Left renal cortex interstitium (tissue), 4 donors: ENCODE data around the gene NPIPA7. TPM values are rescaled to one million over a fixed set of nuclear protein-coding genes. Genes with fewer than 3 reads are reported as not detected.
"Not testable (repeated sequence)": the region's sequence is repeated elsewhere in the genome, so short reads cannot be mapped to it uniquely, and the experiment has no call there.

Experiments
- DNase-seq, 4 donors: peaks; one replicate each; pipeline ENCODE4 v3.0.0-alpha.2; 2013; ENCODE audit warnings: low read depth in 4 of 4, low spot score in 2 of 4, missing footprints in 1 of 4
- polyA plus RNA-seq, 4 donors: library from polyadenylated mRNA; unstranded; fragments of 120-200 nt; gene quantifications; one replicate each; pipeline ENCODE4 v1.2.1, GENCODE V29; 2013; ENCODE audit not compliant: insufficient read length in 4 of 4

Gene NPIPA7
- polyA plus RNA-seq, result 10 to 100 TPM in 3 of 4 donors, 1 to 10 TPM in 1; 2.9 to 28.9 (median 12.0) TPM

DNA sequence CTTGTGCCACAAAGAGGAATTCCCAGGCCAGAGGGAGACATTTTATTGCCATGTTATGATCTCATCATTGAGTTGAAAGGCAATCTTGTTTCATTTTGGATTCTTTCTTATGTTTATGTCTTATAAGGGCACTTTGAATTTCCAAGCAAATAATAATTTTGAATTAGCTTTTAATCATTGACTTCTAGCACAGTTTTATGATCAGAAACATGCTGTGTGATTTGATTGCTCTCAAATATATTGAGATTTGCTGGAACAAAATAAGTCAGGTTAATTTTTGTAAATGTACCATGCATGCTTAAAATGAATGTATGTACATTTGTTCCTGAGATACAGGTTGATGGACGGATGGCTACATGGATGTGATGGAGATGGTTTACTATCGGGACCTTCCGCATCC, at the start of gene NPIPA7:
Gene NPIPA7 (plus strand): TSS at position 301 of the 400 bp plus-strand sequence. CDS start 105 bp downstream, outside the sequence.
- not testable (repeated sequence) for DNase-seq

- not testable (repeated sequence) for DNase-seq
These were observed 47.5 kb upstream of the NPIPA7 start for GRCh38 chr16:16331466-16331865.

GRCh38 chr16:16357556-16357955, 21.4 kb upstream of the NPIPA7 start:
- not testable (repeated sequence) for DNase-seq

GRCh38 chr16:16358539-16359240, 20.2 kb upstream of the NPIPA7 start:
- not testable (repeated sequence) for DNase-seq

DNA sequence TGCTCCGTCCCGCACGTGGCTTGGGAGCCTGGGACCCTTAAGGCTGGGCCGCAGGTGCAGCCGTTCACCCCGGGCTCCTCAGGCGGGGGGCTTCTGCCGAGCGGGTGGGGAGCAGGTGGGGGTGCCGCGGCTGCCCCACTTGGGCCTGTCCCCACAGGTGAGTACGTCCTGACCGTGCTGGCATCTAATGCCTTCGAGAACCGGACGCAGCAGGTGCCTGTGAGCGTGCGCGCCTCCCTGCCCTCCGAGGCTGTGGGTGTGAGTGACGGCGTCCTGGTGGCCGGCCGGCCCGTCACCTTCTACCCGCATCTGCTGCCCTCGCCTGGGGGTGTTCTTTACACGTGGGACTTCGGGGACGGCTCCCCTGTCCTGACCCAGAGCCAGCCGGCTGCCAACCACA, 15.3 kb upstream of the NPIPA7 start:
- not testable (repeated sequence) for DNase-seq

DNA sequence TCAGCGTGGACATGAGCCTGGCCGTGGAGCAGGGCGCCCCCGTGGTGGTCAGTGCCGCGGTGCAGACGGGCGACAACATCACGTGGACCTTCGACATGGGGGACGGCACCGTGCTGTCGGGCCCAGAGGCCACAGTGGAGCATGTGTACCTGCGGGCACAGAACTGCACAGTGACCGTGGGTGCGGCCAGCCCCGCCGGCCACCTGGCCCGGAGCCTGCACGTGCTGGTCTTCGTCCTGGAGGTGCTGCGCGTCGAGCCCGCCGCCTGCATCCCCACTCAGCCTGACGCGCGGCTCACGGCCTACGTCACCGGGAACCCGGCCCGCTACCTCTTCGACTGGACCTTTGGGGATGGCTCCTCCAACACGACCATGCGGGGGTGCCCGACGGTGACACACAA, 14.8 kb upstream of the NPIPA7 start:
- not testable (repeated sequence) for DNase-seq

- DNase-seq, result not testable (repeated sequence)
These were observed 14.2 kb upstream of the NPIPA7 start for GRCh38 chr16:16364701-16365100.

- not testable (repeated sequence) for DNase-seq
These were observed 13.6 kb upstream of the NPIPA7 start for GRCh38 chr16:16365319-16365718.

GRCh38 chr16:16365851-16366250, 13.1 kb upstream of the NPIPA7 start:
- DNase-seq, result not testable (repeated sequence)

GRCh38 chr16:16366552-16367284, 12.2 kb upstream of the NPIPA7 start:
- DNase-seq, result not testable (repeated sequence)

DNA sequence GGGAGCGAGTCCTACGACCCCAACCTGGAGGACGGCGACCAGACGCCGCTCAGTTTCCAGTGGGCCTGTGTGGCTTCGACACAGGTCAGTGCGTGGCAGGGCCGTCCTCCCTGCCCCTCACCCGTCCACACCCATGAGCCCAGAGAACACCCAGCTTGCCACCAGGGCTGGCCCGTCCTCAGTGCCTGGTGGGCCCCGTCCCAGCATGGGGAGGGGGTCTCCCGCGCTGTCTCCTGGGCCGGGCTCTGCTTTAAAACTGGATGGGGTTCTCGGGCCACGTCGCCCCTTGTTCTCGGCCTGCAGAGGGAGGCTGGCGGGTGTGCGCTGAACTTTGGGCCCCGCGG, 11.7 kb upstream of the NPIPA7 start:
- DNase-seq, result not testable (repeated sequence)

DNA sequence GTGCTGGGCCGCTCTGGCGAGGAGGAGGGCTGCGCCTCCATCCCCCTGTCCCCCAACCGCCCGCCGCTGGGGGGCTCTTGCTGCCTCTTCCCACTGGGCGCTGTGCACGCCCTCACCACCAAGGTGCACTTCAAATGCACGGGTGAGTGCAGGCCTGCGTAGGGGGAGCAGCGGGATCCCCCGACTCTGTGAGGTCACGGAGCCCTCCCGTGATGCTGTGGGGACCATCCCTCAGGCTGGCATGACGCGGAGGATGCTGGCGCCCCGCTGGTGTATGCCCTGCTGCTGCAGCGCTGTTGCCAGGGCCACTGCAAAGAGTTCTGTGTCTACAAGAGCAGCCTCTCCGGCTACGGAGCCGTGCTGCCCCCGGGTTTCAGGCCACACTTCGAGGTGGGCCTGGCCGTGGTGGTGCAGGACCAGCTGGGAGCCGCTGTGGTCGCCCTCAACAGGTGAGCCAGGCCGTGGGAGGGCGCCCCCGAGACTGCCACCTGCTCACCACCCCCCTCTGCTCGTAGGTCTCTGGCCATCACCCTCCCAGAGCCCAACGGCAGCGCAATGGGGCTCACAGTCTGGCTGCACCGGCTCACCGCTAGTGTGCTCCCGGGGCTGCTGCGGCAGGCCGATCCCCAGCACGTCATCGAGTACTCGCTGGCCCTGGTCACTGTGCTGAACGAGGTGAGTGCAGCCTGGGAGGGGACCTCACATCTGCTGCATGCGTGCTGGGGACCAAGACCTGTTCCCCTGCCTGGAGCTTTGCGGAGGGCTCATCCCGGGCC, 9.7 kb upstream of the NPIPA7 start:
- DNase-seq, result not testable (repeated sequence)

GRCh38 chr16:16371136-16371735, 7.7 kb upstream of the NPIPA7 start:
- not testable (repeated sequence) for DNase-seq

DNA sequence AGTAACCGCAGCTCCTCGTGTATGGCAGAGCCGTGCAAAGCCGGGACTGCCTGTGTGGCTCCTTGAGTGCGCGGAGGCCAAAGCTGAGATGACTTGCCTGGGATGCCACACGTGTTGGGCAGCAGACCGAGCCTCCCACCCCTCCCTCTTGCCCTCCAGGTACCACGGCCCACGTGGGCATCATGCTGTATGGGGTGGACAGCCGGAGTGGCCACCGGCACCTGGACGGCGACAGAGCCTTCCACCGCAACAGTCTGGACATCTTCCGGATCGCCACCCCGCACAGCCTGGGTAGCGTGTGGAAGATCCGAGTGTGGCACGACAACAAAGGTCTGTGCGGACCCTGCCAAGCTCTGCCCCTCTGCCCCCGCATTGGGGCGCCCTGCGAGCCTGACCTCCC, 4.7 kb upstream of the NPIPA7 start:
- not testable (repeated sequence) for DNase-seq

- DNase-seq, result not testable (repeated sequence)
These were observed 20.7 kb downstream of the NPIPA7 start for GRCh38 chr16:16399685-16400084.

- DNase-seq, result not testable (repeated sequence)
These were observed 23.4 kb downstream of the NPIPA7 start for GRCh38 chr16:16402333-16402732.

DNA sequence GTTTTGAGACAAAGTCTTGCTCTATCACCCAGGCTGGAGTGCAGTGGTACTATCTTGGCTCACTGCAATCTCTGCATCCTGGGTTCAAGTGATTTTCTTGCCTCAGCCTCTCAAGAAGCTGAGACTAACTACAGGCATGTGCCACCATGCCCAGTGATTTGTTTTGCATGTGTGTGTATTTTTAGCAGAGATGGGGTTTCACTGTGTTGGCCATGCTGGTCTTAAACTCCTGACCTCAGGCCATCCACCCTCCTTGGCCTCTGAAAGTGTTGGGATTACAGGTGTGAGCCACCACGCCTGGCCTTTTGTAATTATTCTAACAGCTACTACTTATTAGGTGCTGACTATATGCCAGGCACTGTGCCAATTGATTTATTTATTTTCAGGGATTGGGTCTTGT, 25.3 kb downstream of the NPIPA7 start:
- DNase-seq, result not testable (repeated sequence)

DNA sequence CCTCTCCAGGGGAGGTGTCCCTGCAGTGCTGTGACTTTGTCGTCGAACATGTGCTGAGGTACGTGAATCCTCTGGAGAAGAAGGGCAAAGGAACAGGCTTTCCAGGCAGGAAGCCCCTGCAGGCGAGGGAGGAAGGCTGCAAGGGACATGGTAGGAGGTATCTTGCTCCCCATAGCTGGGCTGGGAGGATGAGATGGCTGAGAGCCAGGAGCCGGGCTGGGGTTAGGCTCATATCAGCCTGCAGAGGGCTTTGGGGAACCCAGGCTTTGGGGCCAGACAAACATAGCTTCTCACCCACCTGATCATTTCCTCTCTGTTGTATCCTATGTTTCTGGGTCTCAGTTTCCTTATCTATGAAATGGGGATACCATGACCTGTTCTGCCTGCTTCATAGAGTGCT, 26.5 kb downstream of the NPIPA7 start:
- not testable (repeated sequence) for DNase-seq

DNA sequence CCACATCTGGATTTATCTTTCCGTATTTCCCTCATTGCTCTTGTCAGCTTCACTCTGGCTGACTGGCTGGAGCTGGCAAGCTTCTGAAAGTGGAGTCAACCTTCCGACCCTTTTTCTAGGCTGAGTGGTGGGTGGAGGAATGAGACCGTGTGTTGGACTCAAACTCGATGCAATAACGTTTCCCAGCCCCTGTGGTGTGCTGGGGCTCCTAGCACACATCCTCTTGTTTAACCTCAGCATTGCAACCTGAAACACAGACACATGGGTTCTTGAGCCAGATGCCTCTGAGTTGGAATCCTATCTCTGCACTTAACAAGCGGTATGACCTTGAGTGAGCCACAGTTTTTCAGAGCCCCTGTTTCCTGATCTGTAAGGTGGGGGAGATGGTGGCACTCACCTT, 29.5 kb downstream of the NPIPA7 start:
- not testable (repeated sequence) for DNase-seq

DNA sequence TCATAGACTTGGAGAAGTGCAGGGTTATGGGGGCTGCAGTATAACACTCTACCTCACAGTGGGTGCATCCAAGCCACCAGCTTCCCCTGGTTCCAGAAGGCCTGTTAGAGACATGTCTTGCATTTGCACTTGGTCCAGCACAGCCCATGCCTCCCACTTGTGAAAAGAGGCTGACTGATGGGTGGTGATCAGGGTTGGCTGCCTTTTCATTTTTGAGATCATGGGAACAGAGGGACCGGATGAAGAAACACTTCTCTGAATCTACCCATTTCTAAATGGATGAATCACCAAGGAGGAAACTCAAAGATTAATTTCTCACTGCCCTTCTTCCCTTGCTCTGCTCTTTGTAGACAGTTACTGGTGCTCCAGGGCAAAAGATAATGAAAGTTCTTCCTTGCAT, 34.8 kb downstream of the NPIPA7 start:
- DNase-seq, result not testable (repeated sequence)

DNA sequence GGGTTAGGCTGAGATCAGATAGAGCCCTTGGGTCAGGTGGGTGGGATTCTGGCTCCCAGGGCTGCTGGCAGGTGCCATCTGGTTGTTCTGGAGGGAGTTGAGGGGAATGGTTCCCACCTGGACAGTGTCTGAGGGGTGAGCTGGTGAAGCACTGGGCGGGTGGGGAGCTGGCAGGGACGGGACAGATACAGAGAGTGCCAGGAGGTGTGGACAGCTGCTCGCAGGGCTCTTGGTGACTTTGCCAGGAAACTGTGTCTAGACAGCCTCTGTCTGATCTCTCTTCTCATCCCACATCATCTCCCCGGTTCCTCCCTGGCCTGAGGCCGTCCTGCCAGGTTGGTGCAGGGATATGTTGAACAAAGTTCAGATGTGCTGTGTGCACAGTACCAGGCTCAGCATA, 38.1 kb downstream of the NPIPA7 start:
- DNase-seq, result not testable (repeated sequence)
